Lung (tissue), 12 donors: ENCODE data around the gene MT1B. TPM values are rescaled to one million over a fixed set of nuclear protein-coding genes. Genes with fewer than 3 reads are reported as not detected.
A peak's percentile ranks its signal among the peaks of the same experiment; 100 is the strongest.

Experiments
- ATAC-seq: fragments of 200-7000 bp; cut with Tn5 transposase; one replicate; pipeline ENCODE4 v1.9.1; 2020; ENCODE audit warnings: moderate number of reproducible peaks; ENCODE audit not compliant: insufficient read depth, low FRiP score
- DNase-seq, 3 donors: peaks; one replicate each; pipeline ENCODE4 v3.0.0-alpha.2; 2013 to 2017
- H3K27ac ChIP-seq, 2 donors: one replicate each; pipeline ENCODE4 v1.5.1; 2013; ENCODE audit warnings: mild to moderate bottlenecking in 2 of 2, moderate library complexity in 2 of 2, control low read depth in 1 of 2, inconsistent platforms in 1 of 2, low read depth in 1 of 2, low read length in 1 of 2
- H3K27me3 ChIP-seq, 3 donors: one replicate each; pipeline ENCODE4 v1.5.1; 2013; ENCODE audit warnings: low read length in 2 of 3; ENCODE audit not compliant: control insufficient read depth in 3 of 3, insufficient read depth in 3 of 3
- H3K36me3 ChIP-seq, 4 donors: one replicate each; pipeline ENCODE4 v1.5.1; 2013; ENCODE audit warnings: low read length in 4 of 4, mild to moderate bottlenecking in 1 of 4, moderate library complexity in 1 of 4; ENCODE audit not compliant: control insufficient read depth in 4 of 4, insufficient read depth in 4 of 4
- H3K4me1 ChIP-seq, 5 donors: one replicate each; pipeline ENCODE4 v1.5.1; 2013; ENCODE audit warnings: low read length in 5 of 5, mild to moderate bottlenecking in 2 of 5, moderate library complexity in 1 of 5; ENCODE audit not compliant: control insufficient read depth in 5 of 5, insufficient read depth in 5 of 5
- H3K4me3 ChIP-seq: one replicate; pipeline ENCODE4 v1.5.1; 2013; ENCODE audit warnings: mild to moderate bottlenecking, control low read depth, moderate library complexity
- H3K9ac ChIP-seq, 2 donors: one replicate each; pipeline ENCODE4 v1.5.1; 2013; ENCODE audit warnings: low read length in 2 of 2, control low read depth in 1 of 2; ENCODE audit not compliant: insufficient read depth in 1 of 2
- H3K9me3 ChIP-seq, 4 donors: one replicate each; pipeline ENCODE4 v1.5.1; 2013; ENCODE audit warnings: low read length in 3 of 4, mild to moderate bottlenecking in 1 of 4, moderate library complexity in 1 of 4; ENCODE audit not compliant: control insufficient read depth in 4 of 4, insufficient read depth in 3 of 4
- WGBS, 2 donors: extraction: QIAGEN DNeasy Blood & Tissue Kit; methylation state at CpG; one replicate each; pipeline ENCODE4 v1.1.7; 2013; 5-methylcytosine and 5-hydroxymethylcytosine counted together
- polyA plus RNA-seq, 2 donors: library from polyadenylated mRNA; stranded (reverse); fragments of 200-250 nt; gene quantifications; one replicate each; pipeline ENCODE4 v1.2.1, GENCODE V29; 2013
- total RNA-seq, 2 donors: library from RNA; depleted of rRNA in 1 of 2; stranded (reverse); fragments of >200 nt in 1 of 2; gene quantifications; one replicate each; pipeline ENCODE4 v1.2.1, GENCODE V29; 2014 to 2021
- TF ChIP-seq, protein P1 (sequence below): IDR thresholded peaks from 2 replicates; pipeline ENCODE4 v1.5.1; 2012; ENCODE audit warnings: mild to moderate bottlenecking; ENCODE audit errors: control extremely low read depth, extremely low read depth
- donor health status: control.
- donor health status: control.
- donor health status: Bipolar disorder and iron deficiency.
- donor health status: healthy.
- donor health status: DM: yes; HTN: yes; CAD: no.

The MT1B gene
- total and polyA plus RNA-seq, 4 donors: not detected

- DNase-seq (no peak), ATAC-seq (no peak)
- WGBS, 2 donors: 52 to 53% methylated on average over 2 of the region's 2 CpGs
- Histone ChIP-seq H3K36me3 (no peaks in the 10 kb centered on the region), H3K4me1 (peaks cover 9 to 55% (median 31%) of the 10 kb centered on the region in 5 donors), H3K9ac (peak overlapping the region in 1 of 2 donors; percentile 71), H3K9me3 (no peaks in the 10 kb centered on the region), H3K27ac (peak overlapping the region; percentile 88 to 97), H3K27me3 (peaks cover 0 to 8% (median 0%) of the 10 kb centered on the region in 3 donors), H3K4me3 (peak overlapping the region; percentile 4)
- TF ChIP-seq, protein P1, sequence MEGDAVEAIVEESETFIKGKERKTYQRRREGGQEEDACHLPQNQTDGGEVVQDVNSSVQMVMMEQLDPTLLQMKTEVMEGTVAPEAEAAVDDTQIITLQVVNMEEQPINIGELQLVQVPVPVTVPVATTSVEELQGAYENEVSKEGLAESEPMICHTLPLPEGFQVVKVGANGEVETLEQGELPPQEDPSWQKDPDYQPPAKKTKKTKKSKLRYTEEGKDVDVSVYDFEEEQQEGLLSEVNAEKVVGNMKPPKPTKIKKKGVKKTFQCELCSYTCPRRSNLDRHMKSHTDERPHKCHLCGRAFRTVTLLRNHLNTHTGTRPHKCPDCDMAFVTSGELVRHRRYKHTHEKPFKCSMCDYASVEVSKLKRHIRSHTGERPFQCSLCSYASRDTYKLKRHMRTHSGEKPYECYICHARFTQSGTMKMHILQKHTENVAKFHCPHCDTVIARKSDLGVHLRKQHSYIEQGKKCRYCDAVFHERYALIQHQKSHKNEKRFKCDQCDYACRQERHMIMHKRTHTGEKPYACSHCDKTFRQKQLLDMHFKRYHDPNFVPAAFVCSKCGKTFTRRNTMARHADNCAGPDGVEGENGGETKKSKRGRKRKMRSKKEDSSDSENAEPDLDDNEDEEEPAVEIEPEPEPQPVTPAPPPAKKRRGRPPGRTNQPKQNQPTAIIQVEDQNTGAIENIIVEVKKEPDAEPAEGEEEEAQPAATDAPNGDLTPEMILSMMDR: no peak
These were observed 44.0 kb upstream of the MT1B start for GRCh38 chr16:56607675-56608042.

DNA sequence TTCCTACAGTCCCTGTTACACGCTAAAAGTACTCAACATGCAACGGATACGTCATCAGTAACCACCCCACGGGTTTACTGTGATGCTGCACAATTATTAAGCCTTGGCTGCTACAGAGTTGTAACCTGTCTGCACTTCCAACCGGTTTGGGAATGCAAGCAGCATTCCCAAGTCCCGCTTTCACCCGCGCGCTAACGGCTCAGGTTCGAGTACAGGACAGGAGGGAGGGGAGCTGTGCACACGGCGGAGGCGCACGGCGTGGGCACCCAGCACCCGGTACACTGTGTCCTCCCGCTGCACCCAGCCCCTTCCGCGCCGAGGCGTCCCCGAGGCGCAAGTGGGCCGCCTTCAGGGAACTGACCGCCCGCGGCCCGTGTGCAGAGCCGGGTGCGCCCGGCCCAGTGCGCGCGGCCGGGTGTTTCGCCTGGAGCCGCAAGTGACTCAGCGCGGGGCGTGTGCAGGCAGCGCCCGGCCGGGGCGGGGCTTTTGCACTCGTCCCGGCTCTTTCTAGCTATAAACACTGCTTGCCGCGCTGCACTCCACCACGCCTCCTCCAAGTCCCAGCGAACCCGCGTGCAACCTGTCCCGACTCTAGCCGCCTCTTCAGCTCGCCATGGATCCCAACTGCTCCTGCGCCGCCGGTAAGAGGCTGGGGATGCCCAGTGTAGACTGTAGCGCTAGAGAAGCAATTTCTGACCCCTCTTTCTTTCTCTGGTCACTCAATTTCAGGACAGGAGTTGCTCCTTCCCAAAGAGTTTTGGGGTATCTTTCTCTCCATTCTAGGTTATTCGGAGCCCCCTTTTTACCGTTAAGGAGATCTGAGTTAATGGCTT, 43.4 kb upstream of the MT1B start, which contains the start of gene MT2A:
MT2A (plus strand) TSS at position 542 of the 833 bp plus-strand sequence; CDS start at position 614, 72 bp downstream.
- TF ChIP-seq, protein P1: no peak

DNA sequence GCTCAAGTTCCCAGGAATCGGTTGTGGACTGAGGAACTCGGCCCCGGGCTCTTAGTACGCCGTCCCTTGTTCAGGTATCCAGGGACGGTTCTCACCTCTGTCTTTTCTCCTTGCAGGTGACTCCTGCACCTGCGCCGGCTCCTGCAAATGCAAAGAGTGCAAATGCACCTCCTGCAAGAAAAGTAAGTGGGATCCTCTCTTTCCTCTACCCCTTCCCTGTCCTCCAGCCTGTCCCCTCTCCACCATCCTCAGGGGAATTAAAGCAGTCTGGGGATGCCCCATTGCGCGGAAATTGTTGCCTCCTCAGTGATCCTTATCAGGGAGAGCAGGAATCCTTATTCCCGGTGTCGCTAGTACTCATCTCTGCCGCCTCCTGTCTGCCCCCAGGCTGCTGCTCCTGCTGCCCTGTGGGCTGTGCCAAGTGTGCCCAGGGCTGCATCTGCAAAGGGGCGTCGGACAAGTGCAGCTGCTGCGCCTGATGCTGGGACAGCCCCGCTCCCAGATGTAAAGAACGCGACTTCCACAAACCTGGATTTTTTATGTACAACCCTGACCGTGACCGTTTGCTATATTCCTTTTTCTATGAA, 42.7 kb upstream of the MT1B start:
- DNase-seq (no peak), ATAC-seq (no peak)
- H3K4me1 ChIP-seq: peaks cover 9 to 55% (median 31%) of the 10 kb centered on the region in 5 donors
- no peaks in the 10 kb centered on the region for H3K9me3 ChIP-seq
- peak overlapping the region in 1 of 2 donors; percentile 78 for H3K9ac ChIP-seq
- peaks cover 0 to 8% (median 0%) of the 10 kb centered on the region in 3 donors for H3K27me3 ChIP-seq
- TF ChIP-seq, protein P1: no peak
- WGBS, 2 donors: 0% methylated on average over 21 of the region's 21 CpGs
- no peaks in the 10 kb centered on the region for H3K36me3 ChIP-seq
- H3K27ac ChIP-seq: peak overlapping the region; percentile 88 to 91
- peak overlapping the region; percentile 78 for H3K4me3 ChIP-seq

More for the DNA sequence above, 43.4 kb upstream of the MT1B start, which contains the start of gene MT2A:
- Histone ChIP-seq H3K27ac (peak within 1 kb of the TSS; percentile 88 to 97), H3K9me3 (no peaks in the 10 kb centered on the region), H3K27me3 (peaks cover 0 to 8% (median 0%) of the 10 kb centered on the region in 3 donors), H3K9ac (peak within 1 kb of the TSS in 1 of 2 donors; percentile 78), H3K36me3 (no peaks in the 10 kb centered on the region), H3K4me1 (peaks cover 9 to 55% (median 31%) of the 10 kb centered on the region in 5 donors), H3K4me3 (peak within 1 kb of the TSS; percentile 78)
- WGBS, 2 donors: 4 to 6% methylated on average over 52 to 62 of the region's 62 CpGs
- DNase-seq (peak; percentile 93 to 97 (median 93)), ATAC-seq (peak; percentile 91)
